Body of pancreas (tissue), 4 donors: ENCODE measurements around the gene SH3PXD2A. TPM values are rescaled to one million over a fixed set of nuclear protein-coding genes. Genes with fewer than 3 reads are reported as not detected.

ENCODE experiments used
- ATAC-seq: fragments of 150-250 bp; one replicate; pipeline ENCODE4 v1.9.1; 2016
- DNase-seq, 4 donors: peaks; one replicate each; pipeline ENCODE4 v3.0.0-alpha.2; 2019
- H3K27ac ChIP-seq, 4 donors: fragments of 200-600 bp; sonication (generic); 1 replicate in 3 of 4; 2 replicates in 1 of 4; pipeline versions ENCODE4 v1.5.1 to v1.6.1; 2016 to 2019; ENCODE audit warnings: mild to moderate bottlenecking in 1 of 4, mixed read lengths in 1 of 4, moderate library complexity in 1 of 4
- H3K27me3 ChIP-seq, 2 donors: fragments of 200-600 bp; sonication (generic); one replicate each; pipeline ENCODE4 v1.6.0; 2016; ENCODE audit warnings: mild to moderate bottlenecking in 1 of 2
- H3K36me3 ChIP-seq, 2 donors: fragments of 200-600 bp; sonication (generic); replicated peaks in 1 of 2; 2 replicates each; pipeline ENCODE4 v1.5.1; 2016; ENCODE audit warnings: low read depth in 2 of 2; ENCODE audit not compliant: insufficient read depth in 1 of 2
- H3K4me1 ChIP-seq: fragments of 200-600 bp; sonication (generic); one replicate; pipeline ENCODE4 v1.6.0; 2016
- H3K4me3 ChIP-seq, 2 donors: fragments of 200-600 bp; sonication (generic); 1 replicate in 1 of 2; 2 replicates in 1 of 2; pipeline ENCODE4 v1.5.1; 2016 to 2019
- H3K9me3 ChIP-seq, 3 donors: fragments of 200-600 bp; sonication (generic); 1 replicate in 2 of 3; 2 replicates in 1 of 3; pipeline ENCODE4 v1.5.1; 2016
- POLR2A ChIP-seq, 3 donors: fragments of 450-650 bp; IDR thresholded peaks; one replicate each; pipeline ENCODE4 v1.6.1; 2016; ENCODE audit warnings: antibody characterized with exemption in 3 of 3, mild to moderate bottlenecking in 2 of 3
- WGBS, 2 donors: methylation state at CpG; one replicate each; pipeline ENCODE4 v1.1.5; 2017; 5-methylcytosine and 5-hydroxymethylcytosine counted together
- intact Hi-C: fragments of 100-400 bp; cut with DNase I; formaldehyde crosslinking; loops from one replicate; pipeline ENCODE4 v1.15.1; 2023
- total RNA-seq, 2 donors: library from RNA; depleted of rRNA; stranded (reverse); fragments of >200 nt; gene quantifications; one replicate each; pipeline ENCODE4 v1.1.0, GENCODE V29; 2016
- TF ChIP-seq, protein P1 (sequence below), 7 experiments: fragments of 450-650 bp in 4 of 7; fragments of 200-600 bp in 3 of 7; sonication (generic) in 3 of 7; IDR thresholded peaks; one replicate each; pipeline ENCODE4 v1.5.1; 2016 to 2019; ENCODE audit warnings: antibody characterized with exemption in 7 of 7

Gene SH3PXD2A
- total RNA-seq, 2 donors from 2014 or later = 7.3 to 9.9 TPM

DNA sequence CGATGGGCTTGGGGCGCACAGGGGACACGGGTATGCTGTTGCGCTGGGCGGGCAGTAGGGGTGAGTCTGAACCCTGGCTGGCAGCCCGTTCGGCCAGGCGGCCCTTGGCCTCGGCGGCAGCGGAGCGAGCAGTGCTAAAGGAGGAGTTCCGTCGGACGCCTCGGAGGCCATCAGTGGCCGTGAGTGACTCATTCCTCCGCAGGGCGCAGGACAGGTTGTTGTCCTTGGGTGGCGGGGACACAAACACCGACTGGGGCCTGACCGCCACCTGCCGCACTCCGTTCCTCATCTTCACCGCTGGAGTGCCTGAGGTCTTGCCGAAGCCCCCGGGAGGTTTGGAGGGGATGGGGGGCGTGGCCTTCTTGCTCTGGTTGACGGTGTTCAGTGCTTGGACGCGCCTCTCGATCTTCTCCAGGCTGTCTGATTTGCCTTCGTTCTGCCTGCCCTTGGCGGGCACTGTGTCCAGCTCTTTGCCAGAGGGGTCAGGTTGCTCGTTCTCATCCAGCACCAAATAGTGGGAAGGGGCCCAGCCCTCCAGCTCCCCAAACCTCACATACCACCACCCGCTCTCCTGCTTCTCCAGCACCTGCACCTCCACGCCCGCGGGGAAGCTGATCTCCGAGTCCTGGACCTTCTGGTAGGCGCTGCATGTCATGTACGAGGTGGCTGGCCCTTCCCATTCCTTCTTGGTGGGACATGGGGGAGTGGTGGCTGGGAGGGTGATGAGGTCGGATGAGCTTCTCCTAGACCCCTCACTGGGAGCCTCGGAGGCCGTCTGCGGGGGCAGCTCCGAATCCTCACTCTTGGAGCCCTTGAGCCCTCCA lies 253.1 kb downstream of the SH3PXD2A start:
- Histone ChIP-seq H3K27me3 (no peaks in the 10 kb centered on the region), H3K36me3 (no peaks in the 10 kb centered on the region), H3K4me1 (peaks cover 5% of the 10 kb centered on the region), H3K9me3 (no peaks in the 10 kb centered on the region), H3K27ac (no peak overlapping the region), H3K4me3 (no peak overlapping the region)
- no peak for DNase-seq
- ATAC-seq = no peak
- intact Hi-C loops = loop anchor here (5.0 kb wide), 1 partner anchor 85 kb away; no protein-coding TSS in a partner anchor
- TF ChIP-seq, protein P1, sequence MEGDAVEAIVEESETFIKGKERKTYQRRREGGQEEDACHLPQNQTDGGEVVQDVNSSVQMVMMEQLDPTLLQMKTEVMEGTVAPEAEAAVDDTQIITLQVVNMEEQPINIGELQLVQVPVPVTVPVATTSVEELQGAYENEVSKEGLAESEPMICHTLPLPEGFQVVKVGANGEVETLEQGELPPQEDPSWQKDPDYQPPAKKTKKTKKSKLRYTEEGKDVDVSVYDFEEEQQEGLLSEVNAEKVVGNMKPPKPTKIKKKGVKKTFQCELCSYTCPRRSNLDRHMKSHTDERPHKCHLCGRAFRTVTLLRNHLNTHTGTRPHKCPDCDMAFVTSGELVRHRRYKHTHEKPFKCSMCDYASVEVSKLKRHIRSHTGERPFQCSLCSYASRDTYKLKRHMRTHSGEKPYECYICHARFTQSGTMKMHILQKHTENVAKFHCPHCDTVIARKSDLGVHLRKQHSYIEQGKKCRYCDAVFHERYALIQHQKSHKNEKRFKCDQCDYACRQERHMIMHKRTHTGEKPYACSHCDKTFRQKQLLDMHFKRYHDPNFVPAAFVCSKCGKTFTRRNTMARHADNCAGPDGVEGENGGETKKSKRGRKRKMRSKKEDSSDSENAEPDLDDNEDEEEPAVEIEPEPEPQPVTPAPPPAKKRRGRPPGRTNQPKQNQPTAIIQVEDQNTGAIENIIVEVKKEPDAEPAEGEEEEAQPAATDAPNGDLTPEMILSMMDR (IDR thresholded peaks at IDR 0.05) = no peak
- no peak for TF ChIP-seq POLR2A (IDR thresholded peaks at IDR 0.05)
- WGBS, 2 donors = 88% methylated on average over 21 to 47 of the region's 47 CpGs

DNA sequence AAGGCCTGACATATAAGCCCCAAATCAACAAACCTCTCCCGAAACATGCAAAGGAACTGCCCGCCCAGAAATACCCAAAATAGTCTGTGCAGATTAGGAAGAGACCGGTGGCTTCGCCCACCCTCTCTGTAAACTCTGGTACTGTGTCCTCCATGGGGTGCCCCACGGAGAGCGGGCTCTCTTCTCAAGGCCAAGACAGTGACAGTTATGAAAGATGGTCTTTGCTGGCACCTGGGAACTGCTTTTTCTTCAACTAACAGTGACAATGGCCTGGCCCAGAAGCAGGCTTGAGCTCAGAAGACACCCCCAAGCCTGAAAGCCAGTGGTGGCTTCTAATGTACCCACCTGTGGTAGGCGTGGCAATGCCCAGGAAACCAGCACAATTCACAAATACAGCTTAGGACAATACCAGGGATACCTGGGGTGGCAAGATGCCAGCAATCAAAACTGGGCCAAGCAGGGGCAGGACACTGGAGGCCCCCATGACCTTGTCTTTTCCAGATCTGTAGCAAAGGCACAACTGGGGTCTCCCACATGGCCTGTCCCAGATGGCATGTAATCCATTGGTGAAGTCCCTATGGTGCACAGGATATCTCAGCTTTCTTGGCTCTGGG lies 254.3 kb downstream of the SH3PXD2A start:
- Histone ChIP-seq H3K36me3 (no peaks in the 10 kb centered on the region), H3K27ac (no peak overlapping the region), H3K27me3 (no peaks in the 10 kb centered on the region), H3K4me3 (no peak overlapping the region), H3K4me1 (peaks cover 5% of the 10 kb centered on the region), H3K9me3 (no peaks in the 10 kb centered on the region)
- intact Hi-C loops = loop anchor here (5.0 kb wide), 1 partner anchor 86 kb away; no protein-coding TSS in a partner anchor
- TF ChIP-seq, protein P1 (IDR thresholded peaks at IDR 0.05) = no peak
- no peak for TF ChIP-seq POLR2A (IDR thresholded peaks at IDR 0.05)
- WGBS, 2 donors = 51 to 69% methylated on average over 6 to 7 of the region's 7 CpGs
- DNase-seq (no peak), ATAC-seq (no peak)

DNA sequence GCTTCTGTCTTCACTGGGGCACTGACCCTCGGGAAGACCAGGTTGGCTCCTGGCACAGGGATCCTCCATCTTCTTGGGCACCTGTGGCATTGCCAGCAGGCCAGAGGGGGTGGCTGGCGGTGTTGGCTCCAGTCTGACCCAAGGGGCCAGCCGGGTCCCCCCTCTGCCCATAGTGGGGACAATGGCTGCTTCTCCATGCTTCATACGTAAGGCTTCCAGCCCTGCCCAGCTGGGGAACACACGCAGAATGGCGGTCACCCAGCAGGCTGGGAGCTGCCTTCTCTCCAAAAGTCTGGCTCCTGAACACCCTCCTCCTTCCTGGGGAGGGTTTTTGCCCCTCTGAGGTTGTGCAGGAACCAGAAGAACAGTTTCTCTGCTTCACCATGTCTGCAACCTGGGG lies 255.1 kb downstream of the SH3PXD2A start:
- Histone ChIP-seq H3K9me3 (no peaks in the 10 kb centered on the region), H3K4me3 (no peak overlapping the region), H3K36me3 (no peaks in the 10 kb centered on the region), H3K27me3 (no peaks in the 10 kb centered on the region), H3K27ac (peak overlapping the region in 1 of 4 donors; percentile 4), H3K4me1 (peaks cover 5% of the 10 kb centered on the region)
- DNase-seq (no peak), ATAC-seq (no peak)
- intact Hi-C loops = loop anchor here (5.0 kb wide), 1 partner anchor 87 kb away; no protein-coding TSS in a partner anchor
- 73 to 80% methylated on average over 1 to 6 of the region's 6 CpGs for WGBS, 2 donors
- no peak for TF ChIP-seq POLR2A (IDR thresholded peaks at IDR 0.05)

DNA sequence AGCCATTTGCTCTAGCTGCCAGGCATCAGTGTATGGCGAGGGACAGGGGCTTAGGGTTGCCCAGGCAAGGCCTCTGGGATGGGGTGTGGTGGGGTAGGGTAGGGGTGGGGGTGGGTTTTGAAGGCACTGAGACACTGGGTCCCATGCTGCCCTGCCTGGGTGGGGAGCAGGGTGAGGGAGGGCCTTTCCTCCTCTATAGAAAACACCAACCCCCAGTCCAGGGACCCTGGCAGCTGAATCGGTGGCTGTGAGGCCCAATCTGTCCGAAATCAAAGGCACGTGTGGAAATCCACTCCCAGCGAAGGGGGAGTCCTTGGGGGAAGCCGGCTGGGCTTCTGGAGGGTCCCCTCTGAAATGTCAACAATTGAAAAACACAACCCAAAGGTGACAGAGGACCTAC lies 255.5 kb downstream of the SH3PXD2A start:
- 68 to 83% methylated on average over 6 of the region's 6 CpGs for WGBS, 2 donors
- intact Hi-C loops = loop anchor here (5.0 to 10.0 kb wide), 2 partner anchors 87 to 185 kb away; no protein-coding TSS in a partner anchor
- no peak for TF ChIP-seq POLR2A (IDR thresholded peaks at IDR 0.05)
- TF ChIP-seq, protein P1 (IDR thresholded peaks at IDR 0.05) = no peak

DNA sequence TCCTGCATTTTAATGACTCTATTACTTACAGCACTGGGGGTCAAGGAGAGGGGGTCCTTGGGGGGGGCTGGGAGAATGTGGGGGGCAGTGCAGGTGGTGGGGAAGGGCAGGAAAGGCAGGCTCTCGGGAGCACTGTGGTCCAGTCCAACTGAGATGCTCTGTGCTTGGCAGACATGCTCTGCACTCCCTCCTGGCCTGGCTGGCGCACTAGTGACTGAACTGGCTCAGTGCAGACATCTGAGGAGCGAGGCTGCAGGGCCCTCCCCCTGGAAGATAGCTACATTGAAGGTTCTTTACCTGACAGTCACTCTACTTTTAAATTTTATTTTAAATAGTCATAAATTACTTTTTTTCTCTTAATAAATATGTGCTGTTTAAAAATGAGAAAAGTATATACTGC lies 256.2 kb downstream of the SH3PXD2A start:
- peak overlapping the region in 1 of 4 donors; percentile 2 for H3K27ac ChIP-seq
- WGBS, 2 donors = 49 to 54% methylated on average over 3 of the region's 3 CpGs
- intact Hi-C loops = loop anchor here (10.0 kb wide), 1 partner anchor 184 kb away; no protein-coding TSS in a partner anchor
- H3K4me1 ChIP-seq = peaks cover 5% of the 10 kb centered on the region
- no peaks in the 10 kb centered on the region for H3K27me3 ChIP-seq
- ATAC-seq (no peak), DNase-seq (no peak)
- H3K4me3 ChIP-seq = no peak overlapping the region
- no peaks in the 10 kb centered on the region for H3K36me3 ChIP-seq
- no peak for TF ChIP-seq POLR2A (IDR thresholded peaks at IDR 0.05)
- TF ChIP-seq, protein P1 (IDR thresholded peaks at IDR 0.05) = no peak
- H3K9me3 ChIP-seq = no peaks in the 10 kb centered on the region

More for the DNA sequence above, 255.5 kb downstream of the SH3PXD2A start:
- Histone ChIP-seq H3K36me3 (no peaks in the 10 kb centered on the region), H3K27ac (peak overlapping the region in 1 of 4 donors; percentile 4), H3K4me1 (peaks cover 5% of the 10 kb centered on the region), H3K27me3 (no peaks in the 10 kb centered on the region), H3K9me3 (no peaks in the 10 kb centered on the region), H3K4me3 (no peak overlapping the region)
- ATAC-seq = no peak
- DNase-seq = no peak
